ENCODE results near the gene CSTB.

GRCh38 chr21:43769325-43769958, 6.7 kb downstream of the CSTB start:
- TF ChIP-seq CTCF (IDR thresholded peaks at IDR 0.05) (no peak), POLR2A (IDR thresholded peaks at IDR 0.05) (no peak), EP300 (IDR thresholded peaks at IDR 0.05) (no peak)

All from tibial nerve (tissue), 4 donors.